Measurements from ENCODE around the gene VSTM4.
A peak's percentile ranks its signal among the peaks of the same experiment; 100 is the strongest.

The VSTM4 gene

GRCh38 chr10:49115015-49115795, at the start of gene VSTM4:
Gene VSTM4 (minus strand): TSS chr10:49115522. CDS start chr10:49115485, 37 bp downstream.
- TF ChIP-seq POLR2A (IDR thresholded peaks at IDR 0.05; ENCODE audit: low read length), result no peak
- no peak for TF ChIP-seq GATA1 (IDR thresholded peaks at IDR 0.05; ENCODE audit: low read depth, low read length)
- DNase-seq, result peak in 1 of 2 experiments; percentile 2

GRCh38 chr10:49164559-49165188, 49.4 kb upstream of the VSTM4 start:
- TF ChIP-seq POLR2A (IDR thresholded peaks at IDR 0.05; ENCODE audit: low read length), result no peak
- no peak for TF ChIP-seq GATA1 (IDR thresholded peaks at IDR 0.05; ENCODE audit: low read depth, low read length)
- DNase-seq, result peak; percentile 30 to 32

GRCh38 chr10:49163741-49164140, 48.4 kb upstream of the VSTM4 start:
- TF ChIP-seq POLR2A (IDR thresholded peaks at IDR 0.05; ENCODE audit: low read length), result no peak
- TF ChIP-seq GATA1 (IDR thresholded peaks at IDR 0.05; ENCODE audit: low read depth, low read length), result no peak
- DNase-seq, result no peak

GRCh38 chr10:49162761-49163310, 47.5 kb upstream of the VSTM4 start:
- TF ChIP-seq POLR2A (IDR thresholded peaks at IDR 0.05; ENCODE audit: low read length), result no peak
- TF ChIP-seq GATA1 (IDR thresholded peaks at IDR 0.05; ENCODE audit: low read depth, low read length), result no peak
- no peak for DNase-seq

GRCh38 chr10:49162063-49162462, 46.7 kb upstream of the VSTM4 start:
- no peak for TF ChIP-seq GATA1 (IDR thresholded peaks at IDR 0.05; ENCODE audit: low read depth, low read length)
- no peak for TF ChIP-seq POLR2A (IDR thresholded peaks at IDR 0.05; ENCODE audit: low read length)
- no peak for DNase-seq

GRCh38 chr10:49161411-49161997, 46.2 kb upstream of the VSTM4 start:
- DNase-seq, result no peak

GRCh38 chr10:49160814-49161213, 45.5 kb upstream of the VSTM4 start:
- TF ChIP-seq GATA1 (IDR thresholded peaks at IDR 0.05; ENCODE audit: low read depth, low read length) (no peak), POLR2A (IDR thresholded peaks at IDR 0.05; ENCODE audit: low read length) (no peak)
- no peak for DNase-seq

More at GRCh38 chr10:49161411-49161997, 46.2 kb upstream of the VSTM4 start:
- TF ChIP-seq POLR2A (IDR thresholded peaks at IDR 0.05; ENCODE audit: low read length) (no peak), GATA1 (IDR thresholded peaks at IDR 0.05; ENCODE audit: low read depth, low read length) (no peak)

- TF ChIP-seq POLR2A (IDR thresholded peaks at IDR 0.05; ENCODE audit: low read length), result no peak
- TF ChIP-seq GATA1 (IDR thresholded peaks at IDR 0.05; ENCODE audit: low read depth, low read length), result no peak
- DNase-seq, result no peak
Observed at GRCh38 chr10:49160110-49160509, 44.8 kb upstream of the VSTM4 start.

GRCh38 chr10:49158915-49159314, 43.6 kb upstream of the VSTM4 start:
- TF ChIP-seq GATA1 (IDR thresholded peaks at IDR 0.05; ENCODE audit: low read depth, low read length), result no peak
- TF ChIP-seq POLR2A (IDR thresholded peaks at IDR 0.05; ENCODE audit: low read length), result no peak
- no peak for DNase-seq

- TF ChIP-seq GATA1 (IDR thresholded peaks at IDR 0.05; ENCODE audit: low read depth, low read length) (no peak), POLR2A (IDR thresholded peaks at IDR 0.05; ENCODE audit: low read length) (no peak)
- no peak for DNase-seq
Observed at GRCh38 chr10:49158404-49158803, 43.1 kb upstream of the VSTM4 start.

GRCh38 chr10:49157229-49157628, 41.9 kb upstream of the VSTM4 start:
- TF ChIP-seq GATA1 (IDR thresholded peaks at IDR 0.05; ENCODE audit: low read depth, low read length) (no peak), POLR2A (IDR thresholded peaks at IDR 0.05; ENCODE audit: low read length) (no peak)
- DNase-seq, result no peak

GRCh38 chr10:49154641-49155040, 39.3 kb upstream of the VSTM4 start:
- no peak for DNase-seq
- TF ChIP-seq GATA1 (IDR thresholded peaks at IDR 0.05; ENCODE audit: low read depth, low read length) (no peak), POLR2A (IDR thresholded peaks at IDR 0.05; ENCODE audit: low read length) (no peak)

GRCh38 chr10:49153971-49154370, 38.6 kb upstream of the VSTM4 start:
- no peak for DNase-seq
- TF ChIP-seq GATA1 (IDR thresholded peaks at IDR 0.05; ENCODE audit: low read depth, low read length) (no peak), POLR2A (IDR thresholded peaks at IDR 0.05; ENCODE audit: low read length) (no peak)

GRCh38 chr10:49153115-49153514, 37.8 kb upstream of the VSTM4 start:
- TF ChIP-seq GATA1 (IDR thresholded peaks at IDR 0.05; ENCODE audit: low read depth, low read length) (no peak), POLR2A (IDR thresholded peaks at IDR 0.05; ENCODE audit: low read length) (no peak)

More at GRCh38 chr10:49153115-49153514, 37.8 kb upstream of the VSTM4 start:
- DNase-seq, result no peak

Data from erythroblast (primary cell).